Measurements from ENCODE around the gene FBXL17. TPM values are rescaled to one million over a fixed set of nuclear protein-coding genes. Genes with fewer than 3 reads are reported as not detected.

FBXL17 gene
- polyA plus RNA-seq, 2 of the 4 experiments (the other 2 are of a cell fraction) = 8.7 to 9.1 TPM

DNA sequence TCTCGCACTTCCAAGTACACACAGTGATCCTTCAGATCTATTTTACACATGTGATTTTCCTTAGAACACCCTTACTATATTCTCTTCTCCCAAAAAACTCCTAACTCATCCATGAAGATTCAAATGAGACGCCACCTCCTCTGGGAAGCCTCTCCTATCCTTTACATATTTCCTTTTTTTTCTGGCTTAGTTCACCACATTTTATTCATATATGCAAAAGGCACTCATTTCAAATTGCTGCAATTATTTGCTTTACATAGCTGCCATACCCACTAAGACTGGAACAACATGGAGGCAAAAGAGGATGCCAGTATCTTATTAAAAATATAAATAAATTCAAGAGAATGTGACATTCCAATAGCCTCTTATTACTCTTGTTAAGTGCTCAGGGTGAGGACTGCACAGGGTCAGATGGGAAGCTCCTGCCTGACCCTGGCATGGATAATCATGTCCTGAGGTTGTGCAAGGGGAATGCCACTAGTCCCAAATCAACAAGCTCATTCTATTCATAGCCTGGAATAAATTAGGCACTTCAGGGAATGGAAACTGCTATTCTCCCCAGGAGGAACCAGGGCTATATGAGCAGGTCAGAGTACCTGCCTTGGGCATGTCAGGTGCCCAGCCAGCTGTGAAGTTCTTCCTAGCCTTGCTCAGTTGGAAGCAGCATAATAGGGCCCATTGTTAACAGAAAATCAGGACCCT is 262.9 kb downstream of the FBXL17 start:
- ATAC-seq = no peak
- POLR2A ChIA-PET = no interaction called here
- WGBS (ENCODE audit: missing lambda C conversion rate) = 90% methylated on average over 2 of the region's 2 CpGs
- no peak for TF ChIP-seq HOXB5 (CRISPR knock-in tag; IDR thresholded peaks at IDR 0.05)
- TF ChIP-seq ESRRA (IDR thresholded peaks at IDR 0.05; ENCODE audit: borderline replicate concordance, low read length) = no peak
- TF ChIP-seq MAZ (IDR thresholded peaks at IDR 0.05; ENCODE audit: borderline replicate concordance, low read depth, low read length) = no peak
- TF ChIP-seq FOXS1 (CRISPR knock-in tag; IDR thresholded peaks at IDR 0.05) = no peak
- no peak for TF ChIP-seq NFE2L2 (conservative IDR thresholded peaks at IDR 0.05; ENCODE audit: low read length)
- TF ChIP-seq, protein P1, sequence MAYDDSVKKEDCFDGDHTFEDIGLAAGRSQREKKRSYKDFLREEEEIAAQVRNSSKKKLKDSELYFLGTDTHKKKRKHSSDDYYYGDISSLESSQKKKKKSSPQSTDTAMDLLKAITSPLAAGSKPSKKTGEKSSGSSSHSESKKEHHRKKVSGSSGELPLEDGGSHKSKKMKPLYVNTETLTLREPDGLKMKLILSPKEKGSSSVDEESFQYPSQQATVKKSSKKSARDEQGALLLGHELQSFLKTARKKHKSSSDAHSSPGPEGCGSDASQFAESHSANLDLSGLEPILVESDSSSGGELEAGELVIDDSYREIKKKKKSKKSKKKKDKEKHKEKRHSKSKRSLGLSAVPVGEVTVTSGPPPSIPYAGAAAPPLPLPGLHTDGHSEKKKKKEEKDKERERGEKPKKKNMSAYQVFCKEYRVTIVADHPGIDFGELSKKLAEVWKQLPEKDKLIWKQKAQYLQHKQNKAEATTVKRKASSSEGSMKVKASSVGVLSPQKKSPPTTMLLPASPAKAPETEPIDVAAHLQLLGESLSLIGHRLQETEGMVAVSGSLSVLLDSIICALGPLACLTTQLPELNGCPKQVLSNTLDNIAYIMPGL (CRISPR knock-in tag; IDR thresholded peaks at IDR 0.05; ENCODE audit: borderline replicate concordance) = no peak
- no peak for TF ChIP-seq CHD2 (IDR thresholded peaks at IDR 0.05; ENCODE audit: low read length, partially characterized antibody)
- TF ChIP-seq, protein P2, sequence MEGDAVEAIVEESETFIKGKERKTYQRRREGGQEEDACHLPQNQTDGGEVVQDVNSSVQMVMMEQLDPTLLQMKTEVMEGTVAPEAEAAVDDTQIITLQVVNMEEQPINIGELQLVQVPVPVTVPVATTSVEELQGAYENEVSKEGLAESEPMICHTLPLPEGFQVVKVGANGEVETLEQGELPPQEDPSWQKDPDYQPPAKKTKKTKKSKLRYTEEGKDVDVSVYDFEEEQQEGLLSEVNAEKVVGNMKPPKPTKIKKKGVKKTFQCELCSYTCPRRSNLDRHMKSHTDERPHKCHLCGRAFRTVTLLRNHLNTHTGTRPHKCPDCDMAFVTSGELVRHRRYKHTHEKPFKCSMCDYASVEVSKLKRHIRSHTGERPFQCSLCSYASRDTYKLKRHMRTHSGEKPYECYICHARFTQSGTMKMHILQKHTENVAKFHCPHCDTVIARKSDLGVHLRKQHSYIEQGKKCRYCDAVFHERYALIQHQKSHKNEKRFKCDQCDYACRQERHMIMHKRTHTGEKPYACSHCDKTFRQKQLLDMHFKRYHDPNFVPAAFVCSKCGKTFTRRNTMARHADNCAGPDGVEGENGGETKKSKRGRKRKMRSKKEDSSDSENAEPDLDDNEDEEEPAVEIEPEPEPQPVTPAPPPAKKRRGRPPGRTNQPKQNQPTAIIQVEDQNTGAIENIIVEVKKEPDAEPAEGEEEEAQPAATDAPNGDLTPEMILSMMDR (IDR thresholded peaks at IDR 0.05) = no peak
- no peak for TF ChIP-seq CBX8 (IDR thresholded peaks at IDR 0.05)
- TF ChIP-seq, protein P3, sequence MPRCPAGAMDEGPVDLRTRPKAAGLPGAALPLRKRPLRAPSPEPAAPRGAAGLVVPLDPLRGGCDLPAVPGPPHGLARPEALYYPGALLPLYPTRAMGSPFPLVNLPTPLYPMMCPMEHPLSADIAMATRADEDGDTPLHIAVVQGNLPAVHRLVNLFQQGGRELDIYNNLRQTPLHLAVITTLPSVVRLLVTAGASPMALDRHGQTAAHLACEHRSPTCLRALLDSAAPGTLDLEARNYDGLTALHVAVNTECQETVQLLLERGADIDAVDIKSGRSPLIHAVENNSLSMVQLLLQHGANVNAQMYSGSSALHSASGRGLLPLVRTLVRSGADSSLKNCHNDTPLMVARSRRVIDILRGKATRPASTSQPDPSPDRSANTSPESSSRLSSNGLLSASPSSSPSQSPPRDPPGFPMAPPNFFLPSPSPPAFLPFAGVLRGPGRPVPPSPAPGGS (IDR thresholded peaks at IDR 0.05) = no peak
- TF ChIP-seq, protein P4, sequence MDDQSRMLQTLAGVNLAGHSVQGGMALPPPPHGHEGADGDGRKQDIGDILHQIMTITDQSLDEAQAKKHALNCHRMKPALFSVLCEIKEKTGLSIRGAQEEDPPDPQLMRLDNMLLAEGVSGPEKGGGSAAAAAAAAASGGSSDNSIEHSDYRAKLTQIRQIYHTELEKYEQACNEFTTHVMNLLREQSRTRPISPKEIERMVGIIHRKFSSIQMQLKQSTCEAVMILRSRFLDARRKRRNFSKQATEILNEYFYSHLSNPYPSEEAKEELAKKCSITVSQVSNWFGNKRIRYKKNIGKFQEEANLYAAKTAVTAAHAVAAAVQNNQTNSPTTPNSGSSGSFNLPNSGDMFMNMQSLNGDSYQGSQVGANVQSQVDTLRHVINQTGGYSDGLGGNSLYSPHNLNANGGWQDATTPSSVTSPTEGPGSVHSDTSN (IDR thresholded peaks at IDR 0.05) = no peak
- TF ChIP-seq RARB (CRISPR knock-in tag; IDR thresholded peaks at IDR 0.05) = no peak
- TF ChIP-seq NPAS2 (CRISPR knock-in tag; IDR thresholded peaks at IDR 0.05; ENCODE audit: borderline replicate concordance) = no peak
- no peak for TF ChIP-seq KDM1A (IDR thresholded peaks at IDR 0.05; ENCODE audit: low read depth)
- TF ChIP-seq EHMT2 (IDR thresholded peaks at IDR 0.05; ENCODE audit: low read depth) = no peak
- Histone ChIP-seq H3K4me1 (no peaks in the 10 kb centered on the region), H3K4me3 (no peak overlapping the region), H3K27ac (no peak overlapping the region), H3K9me3 (no peaks in the 10 kb centered on the region), H3K4me2 (no peak overlapping the region)
- FAIRE-seq = no peak
- CTCF ChIA-PET = no interaction called here
- DNase-seq (ENCODE audit: low read depth in 1 of 2, low spot score in 1 of 2) = no peak

DNA sequence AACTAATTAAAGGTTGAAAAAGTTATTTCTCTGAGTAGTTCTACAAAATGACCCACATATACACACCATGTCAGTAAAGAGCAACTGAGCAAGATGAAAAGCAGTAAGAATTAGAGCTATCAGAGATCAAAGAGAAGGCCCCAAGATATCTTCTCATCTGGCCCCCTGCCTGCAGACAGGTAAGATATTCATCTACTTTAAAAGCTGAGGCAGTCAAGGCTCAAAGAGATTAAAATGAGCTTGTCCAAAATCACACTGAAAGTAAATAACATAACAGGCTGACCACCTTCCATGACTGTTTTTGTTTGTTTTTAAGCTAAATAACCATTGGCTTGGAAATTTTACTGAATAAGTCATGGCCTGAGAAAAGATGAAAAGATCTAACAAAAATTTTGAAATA is 266.2 kb downstream of the FBXL17 start:
- DNase-seq (ENCODE audit: low read depth in 1 of 2, low spot score in 1 of 2) = no peak
- POLR2A ChIA-PET = no interaction called here

More for the DNA sequence above, 266.2 kb downstream of the FBXL17 start:
- Histone ChIP-seq H3K4me1 (no peaks in the 10 kb centered on the region), H3K9me3 (no peaks in the 10 kb centered on the region), H3K4me2 (no peak overlapping the region), H3K27ac (no peak overlapping the region), H3K4me3 (no peak overlapping the region)
- ATAC-seq (no peak), FAIRE-seq (no peak)
- CTCF ChIA-PET = no interaction called here
- TF ChIP-seq ZC3H11A (IDR thresholded peaks at IDR 0.05) = no peak
- TF ChIP-seq RNF2 (IDR thresholded peaks at IDR 0.05; ENCODE audit: borderline replicate concordance, low read depth) = no peak
- TF ChIP-seq EHMT2 (IDR thresholded peaks at IDR 0.05; ENCODE audit: low read depth) = no peak
- no peak for TF ChIP-seq HDAC2 (IDR thresholded peaks at IDR 0.05)
- TF ChIP-seq, protein P5, sequence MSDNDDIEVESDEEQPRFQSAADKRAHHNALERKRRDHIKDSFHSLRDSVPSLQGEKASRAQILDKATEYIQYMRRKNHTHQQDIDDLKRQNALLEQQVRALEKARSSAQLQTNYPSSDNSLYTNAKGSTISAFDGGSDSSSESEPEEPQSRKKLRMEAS (IDR thresholded peaks at IDR 0.05) = no peak
- no peak for TF ChIP-seq HOXB13 (CRISPR knock-in tag; IDR thresholded peaks at IDR 0.05; ENCODE audit: low read depth)
- no peak for TF ChIP-seq MYC (IDR thresholded peaks at IDR 0.05; ENCODE audit: borderline replicate concordance, low read length)
- TF ChIP-seq RAD21 (conservative IDR thresholded peaks at IDR 0.05 in 1 of 2, IDR thresholded peaks at IDR 0.05 in 1 of 2) = no peak

Measured in A549 (cell line).